Ovary (tissue), 9 donors: ENCODE results near the gene MEN1. TPM values are rescaled to one million over a fixed set of nuclear protein-coding genes. Genes with fewer than 3 reads are reported as not detected.
A peak's percentile ranks its signal among the peaks of the same experiment; 100 is the strongest.

Source experiments
- DNase-seq, 5 donors: peaks; one replicate each; pipeline ENCODE4 v3.0.0-alpha.2; 2019 to 2020
- H3K27ac ChIP-seq, 2 donors: fragments of 200-600 bp; one replicate each; pipeline versions ENCODE4 v1.5.1 to v1.8.0; 2019 to 2022
- H3K27me3 ChIP-seq: fragments of 200-600 bp; one replicate; pipeline ENCODE4 v1.8.0; 2022
- H3K36me3 ChIP-seq: fragments of 200-600 bp; sonication (generic); one replicate; pipeline ENCODE4 v1.5.1; 2019
- H3K4me1 ChIP-seq: one replicate; pipeline ENCODE4 v1.8.1; 2013; ENCODE audit warnings: mild to moderate bottlenecking, moderate library complexity; ENCODE audit not compliant: insufficient read depth
- H3K4me3 ChIP-seq: fragments of 200-600 bp; sonication (generic); one replicate; pipeline ENCODE4 v1.5.1; 2017
- H3K9me3 ChIP-seq, 2 donors: fragments of 200-600 bp in 1 of 2; sonication (generic) in 1 of 2; one replicate each; pipeline versions ENCODE4 v1.5.1 to v1.8.1; 2013 to 2019; ENCODE audit warnings: mild to moderate bottlenecking in 1 of 2, moderate library complexity in 1 of 2
- CTCF ChIP-seq, 3 donors: fragments of 450-650 bp in 2 of 3; fragments of 200-600 bp in 1 of 3; IDR thresholded peaks; one replicate each; pipeline versions ENCODE4 v1.5.1 to v1.8.0; 2016 to 2022; ENCODE audit warnings: antibody characterized with exemption in 3 of 3, mild to moderate bottlenecking in 1 of 3
- EP300 ChIP-seq: sonication (generic); formaldehyde crosslinking; IDR thresholded peaks from one replicate; pipeline ENCODE4 v1.6.1; 2017; ENCODE audit warnings: antibody characterized with exemption
- POLR2A ChIP-seq: fragments of 450-650 bp; IDR thresholded peaks from one replicate; pipeline ENCODE4 v1.6.1; 2017; ENCODE audit warnings: antibody characterized with exemption, mild to moderate bottlenecking, moderate library complexity
- WGBS, 3 donors: extraction: QIAGEN DNeasy Blood & Tissue Kit in 1 of 3; methylation state at CpG; one replicate each; pipeline versions ENCODE4 v1.1.5 to v1.1.7; 2013 to 2017; 5-methylcytosine and 5-hydroxymethylcytosine counted together
- intact Hi-C, 4 donors: fragments of 100-400 bp; cut with DNase I; formaldehyde crosslinking; loops; one replicate each; pipeline versions ENCODE4 v1.11.0 to v1.15.1; 2022 to 2023
- polyA plus RNA-seq, 2 donors: library from polyadenylated mRNA; stranded (reverse); fragments of 200-250 nt in 1 of 2; fragments of 350-450 nt in 1 of 2; fragmentation: Illumina TruSeq in 1 of 2; extraction: RNeasy Lipid Tissue Mini Kit (QIAGEN cat#74804) in 1 of 2; gene quantifications; one replicate each; pipeline ENCODE4 v1.2.3, GENCODE V29; 2013 to 2014
- total RNA-seq, 7 donors: library from RNA; depleted of rRNA in 2 of 7; stranded (reverse); fragments of >200 nt in 2 of 7; fragmentation: NEBNext Ultra II Directional in 3 of 7; extraction: Animal tissue kit (Norgen Biotek cat#: 25700) in 3 of 7; gene quantifications; one replicate each; pipeline versions ENCODE4 v1.1.0 to v1.2.4, GENCODE V29; 2016 to 2023
- donor health status: DM: no; HTN: no; CAD: no; lungs with moderate emphysema.
- donor health status: DM: no; HTN: no; CAD: no.
- donor health status: Bipolar disorder and iron deficiency.
- donor health status: DM: yes; HTN: yes; CAD: no.
- donor health status: DM: no; HTN: no; CAD: no.
- donor health status: DM: yes; HTN: yes; CAD: no.

MEN1 gene
- total and polyA plus RNA-seq, 9 donors: 14.4 to 28.6 (median 21.2) TPM

- intact Hi-C loops: loop anchor here in 1 of 4 donors (5.0 kb wide), 1 partner anchor 35 kb away; the partner anchor contains the start of gene RASGRP2
- TF ChIP-seq CTCF (IDR thresholded peaks at IDR 0.05): no peak
- TF ChIP-seq EP300: no peak
- no peak for TF ChIP-seq POLR2A
- WGBS, 3 donors: 6 to 11% (median 6%) methylated on average over 3 of the region's 3 CpGs
- peak in 2 of 5 donors; percentile 14 to 24 for DNase-seq
- Histone ChIP-seq H3K27me3 (no peaks in the 10 kb centered on the region), H3K27ac (peak overlapping the region in 1 of 2 donors; percentile 9), H3K4me3 (peak overlapping the region; percentile 74), H3K36me3 (no peaks in the 10 kb centered on the region), H3K4me1 (peaks cover 7% of the 10 kb centered on the region), H3K9me3 (no peaks in the 10 kb centered on the region)
These were observed 33.5 kb downstream of the MEN1 start for GRCh38 chr11:64776875-64777274.

- Histone ChIP-seq H3K4me1 (peaks cover 7% of the 10 kb centered on the region), H3K36me3 (no peaks in the 10 kb centered on the region), H3K27me3 (no peaks in the 10 kb centered on the region), H3K4me3 (peak overlapping the region; percentile 74), H3K9me3 (no peaks in the 10 kb centered on the region), H3K27ac (no peak overlapping the region)
- no peak for DNase-seq
- 44 to 55% (median 48%) methylated on average over 6 of the region's 6 CpGs for WGBS, 3 donors
- TF ChIP-seq POLR2A (no peak), CTCF (IDR thresholded peaks at IDR 0.05) (no peak), EP300 (no peak)
- intact Hi-C loops: loop anchor here in 1 of 4 donors (5.0 kb wide), 1 partner anchor 34 kb away; the partner anchor contains the start of gene RASGRP2
These were observed 33.9 kb downstream of the MEN1 start for GRCh38 chr11:64776425-64776824.

GRCh38 chr11:64774144-64774543 lies 36.2 kb downstream of the MEN1 start:
- intact Hi-C loops: no loop called here
- peaks cover 7% of the 10 kb centered on the region for H3K4me1 ChIP-seq
- H3K36me3 ChIP-seq: no peaks in the 10 kb centered on the region
- no peak overlapping the region for H3K4me3 ChIP-seq
- H3K27me3 ChIP-seq: no peaks in the 10 kb centered on the region
- 13 to 32% (median 17%) methylated on average over 5 of the region's 5 CpGs for WGBS, 3 donors
- no peak overlapping the region for H3K27ac ChIP-seq
- peak in 1 of 5 donors; percentile 5 for DNase-seq
- no peaks in the 10 kb centered on the region for H3K9me3 ChIP-seq
- TF ChIP-seq EP300 (no peak), CTCF (IDR thresholded peaks at IDR 0.05) (no peak), POLR2A (no peak)

- H3K9me3 ChIP-seq: no peaks in the 10 kb centered on the region
- H3K27ac ChIP-seq: no peak overlapping the region
- 64 to 77% (median 72%) methylated on average over 3 of the region's 3 CpGs for WGBS, 3 donors
- intact Hi-C loops: no loop called here
- H3K4me1 ChIP-seq: peaks cover 7% of the 10 kb centered on the region
- DNase-seq: no peak
- H3K4me3 ChIP-seq: no peak overlapping the region
- TF ChIP-seq POLR2A (no peak), EP300 (no peak), CTCF (IDR thresholded peaks at IDR 0.05) (no peak)
- no peaks in the 10 kb centered on the region for H3K36me3 ChIP-seq
- no peaks in the 10 kb centered on the region for H3K27me3 ChIP-seq
These were observed 37.9 kb downstream of the MEN1 start for GRCh38 chr11:64772303-64773018.
